Superior temporal gyrus (tissue), 1 donor: Measurements from ENCODE around the gene CAMK2N1.

Source experiments
- DNase-seq: peaks from one replicate; pipeline ENCODE4 v3.0.0-alpha.2; 2016; ENCODE audit errors: extremely low spot score

CAMK2N1 gene

GRCh38 chr1:20478057-20478635 is 7.9 kb downstream of the CAMK2N1 start:
- DNase-seq: no peak

DNA sequence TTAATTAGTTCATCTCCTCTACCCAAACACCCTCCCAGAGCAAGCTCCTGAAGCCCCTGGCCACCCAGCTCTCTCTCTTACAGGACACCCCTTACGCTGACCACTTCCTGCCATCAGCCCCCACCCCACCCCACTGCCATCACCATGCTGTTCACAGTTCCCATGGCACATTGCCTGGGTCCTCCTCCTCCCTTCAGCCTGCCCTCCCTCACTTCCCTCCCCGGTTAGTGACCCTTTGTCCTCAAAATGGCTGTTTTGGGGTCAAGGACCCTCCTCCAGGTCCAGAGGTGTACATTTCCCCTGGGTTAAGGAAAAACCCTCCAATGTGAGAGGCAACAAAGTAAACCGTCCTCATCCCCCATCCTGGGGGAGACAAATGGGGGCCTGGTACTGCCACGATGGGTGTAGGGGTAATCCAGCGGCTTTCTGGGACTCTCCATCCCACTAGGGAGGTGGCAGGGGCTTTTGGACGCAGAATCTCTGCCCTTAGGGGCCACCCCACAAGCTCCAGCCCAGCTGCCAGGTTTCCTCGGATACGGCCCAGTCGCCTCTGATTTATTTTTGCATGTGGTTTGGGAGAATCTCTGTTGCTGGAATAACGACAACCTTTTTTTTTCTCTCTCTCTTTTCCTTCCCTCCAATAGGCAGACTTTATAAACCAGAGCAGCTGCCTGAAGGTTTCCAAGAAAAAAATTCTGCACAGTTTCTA is 8.5 kb downstream of the CAMK2N1 start:
- peak; percentile 59 for DNase-seq

DNA sequence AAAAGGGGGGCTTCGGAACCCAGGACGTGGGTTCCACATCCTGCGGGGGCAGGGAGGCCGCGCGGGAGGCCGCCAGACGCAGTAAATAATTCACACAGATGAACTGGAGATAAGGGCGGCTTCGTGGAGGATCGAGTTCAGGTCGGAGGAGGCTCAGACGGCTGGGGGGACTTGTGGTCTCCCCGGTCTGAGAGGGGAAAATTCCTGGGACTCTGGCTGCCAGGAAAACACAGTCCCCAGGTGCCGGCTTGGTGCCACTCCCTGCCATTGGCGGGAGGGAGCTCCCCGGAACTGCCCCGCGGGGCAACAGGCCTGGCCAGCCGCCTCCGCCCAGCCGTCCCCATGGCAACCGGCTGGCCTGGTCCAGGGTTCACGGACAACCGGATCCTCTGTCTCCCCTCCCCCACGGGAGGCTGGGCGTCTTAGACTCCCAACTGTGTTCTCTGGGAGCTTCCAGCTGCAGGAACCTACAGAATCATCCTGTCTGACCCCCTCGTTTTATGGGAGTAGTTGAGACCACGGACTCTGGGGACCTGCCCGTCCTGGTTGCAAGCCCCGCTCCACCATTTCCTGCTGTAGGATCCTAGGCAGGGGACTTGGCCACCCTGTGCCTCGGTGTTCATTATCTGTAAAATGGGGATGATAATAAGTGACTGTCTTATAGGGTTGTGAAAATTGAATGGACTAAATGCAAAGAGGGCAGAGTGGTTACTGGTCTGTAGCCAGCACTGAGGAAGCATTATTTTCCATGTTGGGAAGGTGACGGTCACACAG is 9.6 kb downstream of the CAMK2N1 start:
- DNase-seq: peak; percentile 76

GRCh38 chr1:20474996-20475395 is 11.0 kb downstream of the CAMK2N1 start:
- no peak for DNase-seq

DNA sequence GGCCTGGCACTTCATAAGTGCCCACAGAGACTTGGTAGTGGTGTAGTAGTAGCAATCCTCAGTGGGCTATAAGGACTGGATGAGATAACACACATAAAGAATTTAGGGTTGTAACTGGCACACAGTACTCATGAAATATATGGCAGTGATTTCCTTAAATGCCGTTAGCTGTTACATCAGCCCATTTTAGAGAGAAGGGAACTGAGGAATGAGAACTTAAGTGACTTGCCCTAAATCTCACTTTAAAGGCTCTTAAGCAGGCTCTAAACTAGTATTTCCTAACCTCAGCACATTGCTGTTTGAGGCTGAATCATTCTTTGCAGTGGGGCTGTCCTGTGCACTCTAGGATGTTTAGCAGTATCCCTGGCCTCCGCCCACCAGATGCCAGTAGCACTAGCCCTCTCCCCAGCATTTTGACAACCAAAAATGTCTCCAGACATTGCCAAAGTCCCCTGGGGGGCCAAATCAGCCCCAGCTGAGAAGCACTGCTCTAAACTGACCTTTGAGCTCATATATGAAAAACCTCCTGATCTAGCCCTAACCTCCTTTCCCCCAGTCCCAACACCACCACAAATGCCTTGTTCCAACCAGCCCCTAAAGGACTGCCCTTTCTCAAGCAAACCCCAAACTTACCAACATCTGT is 11.6 kb downstream of the CAMK2N1 start:
- no peak for DNase-seq

DNA sequence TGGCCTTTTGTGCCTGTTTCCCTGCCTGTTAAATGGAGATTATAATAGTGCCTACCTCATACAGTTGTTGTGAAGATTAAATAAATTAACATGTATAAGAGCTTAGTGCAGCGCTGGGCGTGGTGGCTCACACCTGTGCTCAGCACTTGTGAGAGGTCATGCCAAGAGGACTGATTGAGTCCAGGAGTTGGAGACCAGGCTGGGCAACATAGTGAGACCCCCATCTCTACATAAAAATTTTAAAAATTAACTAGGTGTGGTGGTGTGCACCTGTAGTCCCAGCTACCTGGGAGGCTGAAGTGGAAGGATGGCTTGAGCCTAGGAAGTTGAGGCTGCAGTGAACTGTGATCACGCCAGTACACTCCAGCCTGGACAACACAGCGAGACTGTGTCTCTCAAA is 12.1 kb downstream of the CAMK2N1 start:
- no peak for DNase-seq

DNA sequence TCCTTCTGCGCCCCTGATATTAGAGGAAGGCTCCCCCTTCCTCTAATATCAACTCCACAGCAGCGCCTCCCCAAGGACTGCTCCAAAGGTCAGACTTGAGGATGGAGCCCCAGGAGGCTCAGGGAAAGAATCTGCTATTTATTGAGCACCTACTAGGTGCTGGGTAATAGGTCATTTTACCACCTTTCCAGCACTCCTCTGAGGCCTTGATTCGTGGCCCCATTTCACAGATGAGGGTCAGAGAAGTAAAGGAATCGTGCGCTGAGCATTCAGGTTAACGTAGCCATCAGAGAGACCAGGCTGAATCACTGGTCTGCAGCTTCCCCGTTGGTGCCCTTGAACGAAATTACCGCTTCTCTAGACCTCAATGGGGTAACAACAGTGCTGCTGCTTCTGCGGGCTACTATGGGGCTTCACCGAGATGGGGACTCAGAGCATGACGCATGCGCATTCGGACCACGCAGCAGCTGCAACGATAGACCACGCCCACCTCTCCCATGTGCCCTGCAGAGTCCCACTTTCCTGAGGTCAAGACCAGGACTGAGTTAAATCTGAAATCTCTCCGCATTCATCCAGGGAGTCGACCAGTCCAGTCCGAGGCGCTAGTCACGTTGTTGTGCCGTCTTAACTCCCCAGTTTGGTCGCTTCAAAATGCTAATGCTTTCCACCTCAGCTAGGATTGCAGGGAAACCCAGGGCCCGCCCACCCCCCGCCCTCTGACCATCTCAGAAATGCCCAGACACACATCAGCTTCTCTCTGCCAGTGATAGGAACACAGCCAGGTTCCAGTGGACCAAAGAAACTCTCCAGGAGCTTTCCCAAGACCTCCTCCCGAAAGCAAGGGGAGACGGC is 12.9 kb downstream of the CAMK2N1 start:
- DNase-seq: peak; percentile 86

- DNase-seq: no peak
These were observed 13.9 kb downstream of the CAMK2N1 start for GRCh38 chr1:20472121-20472520.

GRCh38 chr1:20470194-20470593 is 15.8 kb downstream of the CAMK2N1 start:
- DNase-seq: peak; percentile 68

GRCh38 chr1:20469406-20470076 is 16.5 kb downstream of the CAMK2N1 start:
- no peak for DNase-seq

DNA sequence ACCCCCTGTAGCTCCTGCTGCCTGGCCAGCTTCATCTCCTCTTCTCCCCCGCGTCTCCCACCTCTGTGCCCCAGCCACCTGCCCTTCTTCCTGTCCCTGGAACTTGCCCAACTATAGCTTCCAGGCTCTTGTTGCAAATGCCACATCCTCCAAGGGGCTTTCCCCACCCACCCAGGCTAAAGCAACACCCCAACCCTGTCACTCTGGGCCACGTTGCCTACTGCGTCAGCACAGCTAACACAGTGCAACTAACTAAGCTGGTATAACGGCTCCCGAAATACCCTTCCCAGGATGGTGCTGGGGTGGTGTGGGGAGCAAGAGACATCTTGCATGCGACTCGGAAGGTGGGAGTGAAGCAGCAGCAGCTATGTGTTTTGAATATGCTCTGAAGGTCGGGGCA is 19.7 kb downstream of the CAMK2N1 start:
- DNase-seq: no peak

GRCh38 chr1:20465187-20465586 is 20.8 kb downstream of the CAMK2N1 start:
- DNase-seq: no peak

DNA sequence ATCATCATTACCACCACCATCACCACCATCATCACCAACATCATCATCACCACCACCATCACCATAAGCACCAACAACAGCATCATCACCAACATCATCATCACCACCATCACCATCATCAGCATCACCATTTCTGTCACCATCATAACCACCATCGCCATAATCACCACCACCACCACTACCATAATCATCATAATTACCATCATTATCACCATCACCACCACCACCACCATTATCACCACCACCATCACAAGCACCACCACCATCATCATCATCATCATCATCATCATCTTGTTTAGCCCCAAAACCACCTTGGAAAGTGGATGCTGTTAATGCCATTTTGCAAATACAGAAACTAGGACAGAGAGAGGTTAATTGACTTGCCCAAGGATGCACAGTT is 22.5 kb downstream of the CAMK2N1 start:
- no peak for DNase-seq

DNA sequence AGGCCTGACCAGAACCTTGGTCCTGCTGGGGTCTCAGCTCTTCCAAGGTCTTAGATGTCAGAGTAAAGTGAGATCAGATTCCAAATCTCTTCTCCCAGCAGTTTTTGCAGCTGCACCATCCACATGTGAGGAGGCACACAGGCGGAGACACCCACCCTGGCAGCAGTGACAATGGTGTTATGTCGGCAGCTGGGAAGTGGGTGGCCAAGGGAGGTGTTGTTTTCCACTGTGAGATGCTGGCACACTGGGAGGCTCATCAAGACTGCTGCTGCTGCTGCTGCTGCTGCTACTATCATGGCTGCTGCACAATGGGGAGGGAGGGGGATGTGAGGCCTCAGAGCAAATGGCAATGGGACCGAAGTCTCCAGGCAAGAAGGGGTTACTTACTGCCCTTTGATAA is 23.6 kb downstream of the CAMK2N1 start:
- peak; percentile 85 for DNase-seq

DNA sequence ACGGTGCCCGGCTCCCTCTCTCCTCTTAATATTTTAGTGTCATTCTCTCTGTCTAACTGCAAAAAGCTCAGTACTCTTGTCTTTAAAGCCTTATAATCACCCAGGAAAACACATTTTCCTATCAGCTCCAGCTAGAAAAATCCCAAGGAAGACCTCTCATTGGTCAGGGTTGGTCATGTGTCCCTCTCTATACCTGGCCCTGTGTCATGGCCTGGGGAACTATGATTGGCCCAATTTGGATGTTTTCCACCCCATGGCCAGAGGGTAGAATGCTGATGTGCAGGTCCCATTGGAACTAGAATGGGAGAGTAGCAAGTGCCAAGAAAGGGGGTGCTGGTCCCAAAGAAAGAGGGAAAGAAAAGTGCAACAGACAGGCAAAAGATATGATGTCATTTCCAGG is 27.3 kb downstream of the CAMK2N1 start:
- DNase-seq: no peak

DNA sequence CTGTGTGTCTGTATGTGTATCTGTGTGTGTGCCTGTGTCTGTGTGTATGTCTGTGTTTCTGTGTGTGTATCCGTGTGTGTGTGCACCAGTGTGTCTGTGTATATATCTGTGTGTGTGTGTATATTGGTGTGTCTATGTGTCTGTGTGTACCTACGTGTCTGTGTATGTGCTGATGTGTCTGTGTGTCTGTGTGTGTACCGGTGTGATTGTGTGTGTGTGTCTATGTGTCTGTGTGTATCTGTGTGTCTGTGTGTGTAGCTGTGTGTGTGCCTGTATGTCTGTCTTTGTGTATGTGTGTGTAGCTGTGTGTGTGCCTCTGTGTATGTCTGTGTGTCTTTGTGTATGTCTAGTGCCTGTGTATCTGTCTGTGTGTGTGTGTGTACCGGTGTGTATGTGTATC is 32.0 kb downstream of the CAMK2N1 start:
- no peak for DNase-seq

GRCh38 chr1:20449735-20450311 is 36.2 kb downstream of the CAMK2N1 start:
- no peak for DNase-seq

DNA sequence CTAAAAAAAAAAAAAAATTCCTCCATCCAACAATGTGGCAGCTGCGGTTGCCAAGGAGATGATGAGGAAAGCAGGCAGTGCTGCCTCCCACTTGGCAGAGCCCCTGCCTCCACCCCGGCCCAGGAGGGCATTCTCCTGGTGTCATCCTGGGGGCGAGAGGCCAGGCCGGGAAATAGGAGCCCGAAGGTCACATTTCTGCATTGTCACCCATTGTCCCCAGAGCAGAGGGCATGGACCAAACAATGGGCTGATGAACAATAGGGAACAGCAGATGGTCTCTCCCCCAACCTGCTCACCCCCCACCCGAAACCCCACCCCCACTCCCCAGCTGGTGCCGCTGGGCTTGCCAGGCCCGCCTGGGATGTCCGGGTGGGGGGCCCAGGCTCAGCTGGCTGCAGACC is 37.3 kb downstream of the CAMK2N1 start:
- peak; percentile 74 for DNase-seq

GRCh38 chr1:20447794-20448193 is 38.2 kb downstream of the CAMK2N1 start:
- DNase-seq: no peak

GRCh38 chr1:20446796-20447195 is 39.2 kb downstream of the CAMK2N1 start:
- DNase-seq: peak; percentile 43

DNA sequence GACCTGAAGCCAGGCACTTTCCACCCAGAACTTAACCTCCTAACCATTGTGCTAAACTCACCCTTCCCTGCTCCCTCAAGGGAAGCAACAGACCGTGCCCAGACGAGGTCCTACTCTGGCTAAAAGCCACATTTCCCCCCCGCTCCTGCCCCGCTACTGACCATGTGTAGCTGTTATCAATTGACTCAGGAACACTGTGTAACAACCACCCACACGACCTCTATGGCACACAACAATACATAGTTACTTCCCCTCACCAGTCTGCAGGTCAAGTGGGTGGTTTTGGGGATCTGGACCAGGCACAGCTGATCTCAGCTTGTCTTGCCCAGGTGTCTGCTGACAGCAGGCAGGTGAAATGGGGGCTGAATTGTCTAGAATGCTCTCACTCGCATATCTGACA is 40.1 kb downstream of the CAMK2N1 start:
- DNase-seq: no peak
